IMR-90 (cell line): ENCODE data around the gene PRADC1. TPM values are rescaled to one million over a fixed set of nuclear protein-coding genes. Genes with fewer than 3 reads are reported as not detected.

ENCODE experiments used
- ATAC-seq: fragments of 200-7000 bp; cut with Tn5 transposase; 2 replicates; pipeline ENCODE4 v1.9.1; 2020; ENCODE audit warnings: low read depth, mild to moderate bottlenecking, moderate library complexity
- BruUV-seq: library from RNA; stranded (reverse); fragments of 400-500 nt; replicated peaks from 2 replicates; lab custom pipeline; 2021; lab: Mats Ljungman, UMichigan
- CTCF ChIA-PET: fragments of 300-600 bp; formaldehyde crosslinking; extraction: SDS; loops from one replicate; lab custom pipeline; 2021; ENCODE audit warnings: antibody characterized with exemption; lab: Yijun Ruan, JAX
- POLR2A ChIA-PET: fragments of 300-600 bp; sonication (Branson Sonifier 250); formaldehyde crosslinking; loops from one replicate; lab custom pipeline; 2022; ENCODE audit warnings: antibody characterized with exemption; ENCODE audit not compliant: unreplicated experiment; lab: Charles Lee
- DNase-seq: peaks from one replicate; pipeline ENCODE4 v3.0.0; 2013
- H2AFZ ChIP-seq: replicated peaks from 2 replicates; pipeline ENCODE3; 2013; ENCODE audit warnings: low read length, mild to moderate bottlenecking; ENCODE audit not compliant: poor library complexity
- H2AK5ac ChIP-seq: 2 replicates; pipeline ENCODE4 v1.6.1; 2013; ENCODE audit warnings: low read depth, low read length, inconsistent platforms
- H2AK9ac ChIP-seq: replicated peaks from 2 replicates; pipeline ENCODE3; 2013; ENCODE audit warnings: mild to moderate bottlenecking, low read depth, low read length, moderate library complexity; ENCODE audit not compliant: poor library complexity
- H2BK120ac ChIP-seq: 2 replicates; pipeline ENCODE4 v1.6.1; 2013; ENCODE audit warnings: low read depth, low read length, inconsistent platforms
- H2BK15ac ChIP-seq: 3 replicates; pipeline ENCODE4 v1.6.1; 2013; ENCODE audit warnings: low read depth, low read length, inconsistent platforms
- H2BK20ac ChIP-seq: 2 replicates; pipeline ENCODE4 v1.6.1; 2013; ENCODE audit warnings: low read depth, mild to moderate bottlenecking, inconsistent platforms, low read length, moderate library complexity
- H2BK5ac ChIP-seq: 2 replicates; pipeline ENCODE4 v1.6.1; 2013; ENCODE audit warnings: mild to moderate bottlenecking, low read depth, low read length, inconsistent platforms; ENCODE audit not compliant: poor library complexity, severe bottlenecking
- H3K14ac ChIP-seq: replicated peaks from 2 replicates; pipeline ENCODE4 v1.6.1; 2013; ENCODE audit warnings: low read depth, low read length, inconsistent platforms
- H3K18ac ChIP-seq: 2 replicates; pipeline ENCODE4 v1.6.1; 2013; ENCODE audit warnings: low read depth, low read length, control low read depth
- H3K23ac ChIP-seq: 2 replicates; pipeline ENCODE4 v1.6.1; 2013; ENCODE audit warnings: low read depth, low read length, inconsistent platforms
- H3K27ac ChIP-seq: 2 replicates; pipeline ENCODE4 v1.5.1; 2013; ENCODE audit warnings: mild to moderate bottlenecking, control low read depth, low read length; ENCODE audit not compliant: insufficient read depth
- H3K27me3 ChIP-seq: 2 replicates; pipeline ENCODE4 v1.6.1; 2013; ENCODE audit warnings: low read length; ENCODE audit not compliant: control insufficient read depth, insufficient read depth
- H3K36me3 ChIP-seq: 2 replicates; pipeline ENCODE4 v1.6.1; 2013; ENCODE audit warnings: low read length, mixed read lengths; ENCODE audit not compliant: control insufficient read depth, insufficient read depth
- H3K4ac ChIP-seq: 2 replicates; pipeline ENCODE4 v1.6.1; 2013; ENCODE audit warnings: low read depth, low read length, inconsistent platforms
- H3K4me1 ChIP-seq: 2 replicates; pipeline ENCODE4 v1.6.1; 2013; ENCODE audit warnings: low read length, mixed read lengths; ENCODE audit not compliant: control insufficient read depth, insufficient read depth
- H3K4me2 ChIP-seq: 2 replicates; pipeline ENCODE4 v1.6.1; 2013; ENCODE audit warnings: low read depth, mild to moderate bottlenecking, control low read depth, low read length, moderate library complexity
- H3K4me3 ChIP-seq: 2 replicates; pipeline ENCODE4 v1.5.1; 2013; ENCODE audit warnings: low read depth, mild to moderate bottlenecking, control low read depth, low read length, moderate library complexity; ENCODE audit not compliant: insufficient read depth
- H3K56ac ChIP-seq: 2 replicates; pipeline ENCODE4 v1.6.1; 2013; ENCODE audit warnings: low read length, inconsistent platforms; ENCODE audit not compliant: insufficient read depth; ENCODE audit errors: extremely low read depth
- H3K79me1 ChIP-seq, 2 experiments: 2 replicates each; pipeline ENCODE4 v1.6.1; 2013; ENCODE audit warnings: low read length in 2 of 2, inconsistent platforms in 1 of 2, low read depth in 1 of 2
- H3K9ac ChIP-seq: 2 replicates; pipeline ENCODE4 v1.6.1; 2013; ENCODE audit warnings: low read depth, low read length, control low read depth
- H3K9me1 ChIP-seq: 2 replicates; pipeline ENCODE4 v1.6.1; 2013; ENCODE audit warnings: low read length, inconsistent platforms; ENCODE audit not compliant: insufficient read depth
- H3K9me3 ChIP-seq: 2 replicates; pipeline ENCODE4 v1.6.1; 2013; ENCODE audit warnings: low read length; ENCODE audit not compliant: control insufficient read depth, insufficient read depth
- H4K20me1 ChIP-seq: 2 replicates; pipeline ENCODE4 v1.6.1; 2013; ENCODE audit warnings: low read length, inconsistent platforms; ENCODE audit not compliant: insufficient read depth
- H4K5ac ChIP-seq: 2 replicates; pipeline ENCODE4 v1.6.1; 2013; ENCODE audit warnings: mild to moderate bottlenecking, low read depth, low read length, control low read depth
- H4K8ac ChIP-seq, 2 experiments: 2 replicates each; pipeline ENCODE4 v1.6.1; 2013; ENCODE audit warnings: low read depth in 2 of 2, low read length in 2 of 2, control low read depth in 1 of 2, inconsistent platforms in 1 of 2
- H4K91ac ChIP-seq: 2 replicates; pipeline ENCODE4 v1.6.1; 2013; ENCODE audit warnings: low read depth, low read length, inconsistent platforms; ENCODE audit not compliant: insufficient read depth
- BHLHE40 ChIP-seq: fragments of 150-350 bp; IDR thresholded peaks from 2 replicates; pipeline ENCODE4 v1.6.1; 2016; ENCODE audit warnings: mild to moderate bottlenecking, low read depth, low read length
- CEBPB ChIP-seq: IDR thresholded peaks from 2 replicates; pipeline ENCODE4 v1.6.1; 2012; ENCODE audit warnings: low read depth, low read length, improper control_type of control experiment
- CHD1 ChIP-seq: IDR thresholded peaks from 2 replicates; pipeline ENCODE4 v1.6.1; 2012; ENCODE audit warnings: low read depth, low read length, improper control_type of control experiment
- CTCF ChIP-seq: conservative IDR thresholded peaks from 2 replicates; pipeline ENCODE4 v1.5.1; 2012; ENCODE audit warnings: mild to moderate bottlenecking, low read depth, low read length, improper control_type of control experiment
- ELK1 ChIP-seq: fragments of 150-350 bp; IDR thresholded peaks from 2 replicates; pipeline ENCODE4 v1.6.1; 2016; ENCODE audit warnings: low read depth, mild to moderate bottlenecking, low read length, moderate library complexity, borderline replicate concordance
- FOS ChIP-seq: fragments of 150-350 bp; IDR thresholded peaks from 2 replicates; pipeline ENCODE4 v1.6.1; 2016; ENCODE audit warnings: low read depth, low read length
- MAFK ChIP-seq: IDR thresholded peaks from 2 replicates; pipeline ENCODE4 v1.6.1; 2012; ENCODE audit warnings: low read depth, low read length, improper control_type of control experiment
- MAZ ChIP-seq: IDR thresholded peaks from 2 replicates; pipeline ENCODE4 v1.6.1; 2012; ENCODE audit warnings: low read depth, mild to moderate bottlenecking, low read length, improper control_type of control experiment, moderate library complexity, borderline replicate concordance
- MXI1 ChIP-seq: IDR thresholded peaks from 2 replicates; pipeline ENCODE4 v1.6.1; 2012; ENCODE audit warnings: low read depth, mild to moderate bottlenecking, low read length, moderate library complexity, borderline replicate concordance
- NFE2L2 ChIP-seq: fragments of 150-350 bp; IDR thresholded peaks from 2 replicates; pipeline ENCODE4 v1.6.1; 2016; ENCODE audit warnings: low read depth, mild to moderate bottlenecking, low read length
- POLR2A ChIP-seq: IDR thresholded peaks from 2 replicates; pipeline ENCODE4 v1.6.1; 2012; ENCODE audit warnings: mild to moderate bottlenecking, low read depth, low read length
- RAD21 ChIP-seq: IDR thresholded peaks from 2 replicates; pipeline ENCODE4 v1.6.1; 2012; ENCODE audit warnings: low read length, improper control_type of control experiment
- RCOR1 ChIP-seq: IDR thresholded peaks from 2 replicates; pipeline ENCODE4 v1.6.1; 2012; ENCODE audit warnings: mild to moderate bottlenecking, low read length, improper control_type of control experiment; ENCODE audit not compliant: insufficient replicate concordance
- RFX5 ChIP-seq: IDR thresholded peaks from 2 replicates; pipeline ENCODE4 v1.8.0; 2012; ENCODE audit warnings: low read depth, mild to moderate bottlenecking, low read length, moderate library complexity
- SMC3 ChIP-seq: fragments of 150-350 bp; IDR thresholded peaks from 2 replicates; pipeline ENCODE4 v1.6.1; 2016; ENCODE audit warnings: low read depth, mild to moderate bottlenecking, antibody characterized with exemption, low read length, moderate library complexity
- USF2 ChIP-seq: fragments of 150-350 bp; IDR thresholded peaks from 2 replicates; pipeline ENCODE4 v1.6.1; 2017; ENCODE audit warnings: mild to moderate bottlenecking, antibody characterized with exemption, low read length, low read depth
- WGBS, 2 experiments: methylation state at CpG; one replicate each; pipeline versions ENCODE4 v1.1.5 to v1.1.7; 2013; ENCODE audit warnings: missing lambda C conversion rate in 2 of 2; ENCODE audit not compliant: insufficient read length in 1 of 2; ENCODE audit errors: extremely low coverage in 2 of 2; 5-methylcytosine and 5-hydroxymethylcytosine counted together
- dilution Hi-C: fragments of 300-500 bp; cut with HindIII; formaldehyde crosslinking; loops from one replicate; pipeline ENCODE4 v1.14.3; 2018; ENCODE audit warnings: low sequenced_read_pairs; ENCODE audit not compliant: unreplicated experiment
- in situ Hi-C: fragments of 300-500 bp; cut with MboI; formaldehyde crosslinking; loops from 3 replicates; pipeline ENCODE4 v1.14.3; 2019; ENCODE audit warnings: low sequenced_read_pairs, inconsistent platforms, mixed read lengths
- intact Hi-C: fragments of 100-400 bp; cut with micrococcal nuclease; formaldehyde crosslinking; loops from 2 replicates; pipeline ENCODE4 v1.10.0; 2022
- polyA plus RNA-seq, 3 experiments: library from polyadenylated mRNA; depleted of rRNA; stranded (reverse); fragments of >200 nt; gene quantifications; 2 replicates each; pipeline ENCODE4 v1.2.3, GENCODE V29; 2012; ENCODE audit warnings: low replicate concordance in 1 of 3
- total RNA-seq: library from RNA; depleted of rRNA; stranded (reverse); fragments of >200 nt; gene quantifications from 2 replicates; pipeline ENCODE4 v1.2.3, GENCODE V29; 2012

The PRADC1 gene
- total and polyA plus RNA-seq, 2 of the 4 experiments (the other 2 are of a cell fraction): 13.1 to 18.4 TPM

GRCh38 chr2:73217826-73218225 is 15.2 kb downstream of the PRADC1 start:
- H2BK15ac ChIP-seq: no peak overlapping the region
- H4K5ac ChIP-seq: no peak overlapping the region
- no peak overlapping the region for H3K27ac ChIP-seq
- H4K91ac ChIP-seq: no peak overlapping the region
- H3K4ac ChIP-seq: no peak overlapping the region
- H3K36me3 ChIP-seq: peaks cover 12% of the 10 kb centered on the region
- H3K18ac ChIP-seq: no peak overlapping the region
- H2AFZ ChIP-seq: no peak overlapping the region
- TF ChIP-seq NFE2L2 (no peak), BHLHE40 (no peak), POLR2A (no peak), ELK1 (no peak), USF2 (no peak), RAD21 (no peak), RFX5 (no peak), MAFK (no peak), CTCF (no peak), RCOR1 (no peak), MAZ (no peak), FOS (no peak), CEBPB (no peak), CHD1 (no peak), SMC3 (no peak), MXI1 (no peak)
- no peak overlapping the region for H4K8ac ChIP-seq
- peaks cover 24 to 52% of the 10 kb centered on the region in 2 experiments; a peak in 3 of 4 replicates for H3K79me1 ChIP-seq
- dilution Hi-C loops: no loop called here
- H4K20me1 ChIP-seq: no peaks in the 10 kb centered on the region; the same call in 1 of the 2 replicates
- ChIA-PET POLR2A (no interaction called here), CTCF (no interaction called here)
- no TSS peak for BruUV-seq
- ATAC-seq: no peak
- H3K4me2 ChIP-seq: no peak overlapping the region
- no peak overlapping the region for H3K23ac ChIP-seq
- peaks cover 6% of the 10 kb centered on the region for H3K4me1 ChIP-seq
- no peak overlapping the region for H2AK9ac ChIP-seq
- no peak for DNase-seq
- H2BK5ac ChIP-seq: peak overlapping the region; percentile 23
- no peaks in the 10 kb centered on the region for H3K27me3 ChIP-seq
- no peaks in the 10 kb centered on the region for H3K9me3 ChIP-seq
- H3K14ac ChIP-seq: no peak overlapping the region
- H3K9ac ChIP-seq: no peak overlapping the region
- intact Hi-C loops: no loop called here
- no peak overlapping the region for H2AK5ac ChIP-seq
- no peak overlapping the region for H2BK20ac ChIP-seq
- no peak overlapping the region for H3K4me3 ChIP-seq
- no CpG with 5 or more reads among the region's 2 CpGs for WGBS, 2 experiments
- H3K56ac ChIP-seq: no peak overlapping the region
- no peak overlapping the region for H2BK120ac ChIP-seq
- in situ Hi-C loops: no loop called here
- H3K9me1 ChIP-seq: peaks cover 24% of the 10 kb centered on the region
